HEK293 (cell line): ENCODE results near the gene ZNF593OS.
A peak's percentile ranks its signal among the peaks of the same experiment; 100 is the strongest.

Experiments
- EGR2 ChIP-seq: fragments of 450-650 bp; formaldehyde crosslinking; IDR thresholded peaks from 2 replicates; pipeline ENCODE4 v1.5.1; 2016; ENCODE audit warnings: low read depth, missing biosample characterization, missing genetic modification characterization
- HOXD13 ChIP-seq: sonication (generic); formaldehyde crosslinking; IDR thresholded peaks from 2 replicates; pipeline ENCODE4 v1.8.0; 2022; ENCODE audit warnings: missing genetic modification reagents, borderline replicate concordance
- PRDM1 ChIP-seq: fragments of 450-650 bp; formaldehyde crosslinking; IDR thresholded peaks from 2 replicates; pipeline ENCODE4; 2016; ENCODE audit warnings: missing biosample characterization, missing genetic modification characterization
- YY2 ChIP-seq: fragments of 450-650 bp; formaldehyde crosslinking; IDR thresholded peaks from 2 replicates; pipeline ENCODE4 v1.5.1; 2016; ENCODE audit warnings: missing biosample characterization, missing genetic modification characterization
- ZBTB10 ChIP-seq: fragments of 450-650 bp; formaldehyde crosslinking; IDR thresholded peaks from 2 replicates; pipeline ENCODE4 v1.5.1; 2016; ENCODE audit warnings: missing biosample characterization, missing genetic modification characterization
- ZBTB21 ChIP-seq: fragments of 450-650 bp; formaldehyde crosslinking; IDR thresholded peaks from 2 replicates; pipeline ENCODE4 v1.5.1; 2017; ENCODE audit warnings: missing biosample characterization, missing genetic modification characterization
- ZNF148 ChIP-seq: fragments of 450-650 bp; formaldehyde crosslinking; IDR thresholded peaks from 2 replicates; pipeline ENCODE4 v1.5.0; 2017; ENCODE audit warnings: missing biosample characterization, missing genetic modification characterization, borderline replicate concordance
- ZNF175 ChIP-seq: fragments of 450-650 bp; formaldehyde crosslinking; IDR thresholded peaks from 2 replicates; pipeline ENCODE4 v1.5.1; 2016; ENCODE audit warnings: missing biosample characterization, missing genetic modification characterization
- ZNF2 ChIP-seq: fragments of 450-650 bp; formaldehyde crosslinking; IDR thresholded peaks from 2 replicates; pipeline ENCODE4 v1.5.1; 2016; ENCODE audit warnings: missing biosample characterization, missing genetic modification characterization
- ZNF239 ChIP-seq: fragments of 450-650 bp; formaldehyde crosslinking; IDR thresholded peaks from 2 replicates; pipeline ENCODE4 v1.5.1; 2016; ENCODE audit warnings: missing biosample characterization, missing genetic modification characterization
- ZNF335 ChIP-seq: fragments of 450-650 bp; formaldehyde crosslinking; conservative IDR thresholded peaks from 2 replicates; pipeline ENCODE4 v1.5.1; 2016; ENCODE audit warnings: missing biosample characterization, missing genetic modification characterization
- ZNF423 ChIP-seq: fragments of 450-650 bp; formaldehyde crosslinking; IDR thresholded peaks from 2 replicates; pipeline ENCODE4 v1.5.1; 2016; ENCODE audit warnings: missing biosample characterization, missing genetic modification characterization
- ZNF433 ChIP-seq: fragments of 450-650 bp; formaldehyde crosslinking; IDR thresholded peaks from 2 replicates; pipeline ENCODE4 v1.5.1; 2016; ENCODE audit warnings: missing biosample characterization, missing genetic modification characterization, low read depth
- ZNF488 ChIP-seq: fragments of 450-650 bp; formaldehyde crosslinking; IDR thresholded peaks from 2 replicates; pipeline ENCODE4 v1.5.1; 2016; ENCODE audit warnings: missing biosample characterization, missing genetic modification characterization
- ZNF510 ChIP-seq: fragments of 450-650 bp; formaldehyde crosslinking; IDR thresholded peaks from 2 replicates; pipeline ENCODE4 v1.5.1; 2018; ENCODE audit warnings: mild to moderate bottlenecking, missing genetic modification characterization, missing biosample characterization; ENCODE audit not compliant: insufficient replicate concordance
- ZNF514 ChIP-seq: fragments of 450-650 bp; formaldehyde crosslinking; IDR thresholded peaks from 2 replicates; pipeline ENCODE4 v1.5.1; 2016; ENCODE audit warnings: missing biosample characterization, missing genetic modification characterization
- ZNF530 ChIP-seq: fragments of 450-650 bp; formaldehyde crosslinking; IDR thresholded peaks from 2 replicates; pipeline ENCODE4 v1.5.1; 2016; ENCODE audit warnings: low read depth, missing biosample characterization, missing genetic modification characterization
- ZNF623 ChIP-seq: fragments of 450-650 bp; formaldehyde crosslinking; IDR thresholded peaks from 2 replicates; pipeline ENCODE4 v1.5.1; 2016; ENCODE audit warnings: missing biosample characterization, missing genetic modification characterization
- ZNF629 ChIP-seq: fragments of 450-650 bp; formaldehyde crosslinking; IDR thresholded peaks from 2 replicates; pipeline ENCODE4 v1.5.1; 2017; ENCODE audit warnings: missing biosample characterization, missing genetic modification characterization
- ZNF660 ChIP-seq: fragments of 450-650 bp; IDR thresholded peaks from 2 replicates; pipeline ENCODE4 v1.5.1; 2018; ENCODE audit warnings: missing biosample characterization, mild to moderate bottlenecking, missing genetic modification characterization
- ZNF76 ChIP-seq: fragments of 450-650 bp; formaldehyde crosslinking; IDR thresholded peaks from 2 replicates; pipeline ENCODE4; 2016; ENCODE audit warnings: low read depth, missing biosample characterization, missing genetic modification characterization, borderline replicate concordance
- ZNF776 ChIP-seq: fragments of 450-650 bp; formaldehyde crosslinking; IDR thresholded peaks from 2 replicates; pipeline ENCODE4 v1.5.0; 2017; ENCODE audit warnings: missing biosample characterization, missing genetic modification characterization, borderline replicate concordance
- ZNF830 ChIP-seq: fragments of 450-650 bp; IDR thresholded peaks from 2 replicates; pipeline ENCODE4 v1.5.0; 2018; ENCODE audit warnings: missing biosample characterization, missing genetic modification characterization, low read depth, mild to moderate bottlenecking, moderate library complexity
- ZSCAN18 ChIP-seq: fragments of 450-650 bp; formaldehyde crosslinking; IDR thresholded peaks from 2 replicates; pipeline ENCODE4 v1.5.1; 2016; ENCODE audit warnings: missing biosample characterization, missing genetic modification characterization
- TF ChIP-seq, protein P1 (sequence below): fragments of 450-650 bp; formaldehyde crosslinking; optimal IDR thresholded peaks from 2 replicates; pipeline ENCODE3; 2016; ENCODE audit warnings: missing biosample characterization, mild to moderate bottlenecking, missing genetic modification characterization
- TF ChIP-seq, protein P2 (sequence below): fragments of 450-650 bp; formaldehyde crosslinking; IDR thresholded peaks from 2 replicates; pipeline ENCODE4 v1.5.1; 2016; ENCODE audit warnings: missing biosample characterization, missing genetic modification characterization
- TF ChIP-seq, protein P3 (sequence below): fragments of 450-650 bp; formaldehyde crosslinking; IDR thresholded peaks from 2 replicates; pipeline ENCODE4 v1.5.1; 2016; ENCODE audit warnings: missing biosample characterization, missing genetic modification characterization

ZNF593OS gene

DNA sequence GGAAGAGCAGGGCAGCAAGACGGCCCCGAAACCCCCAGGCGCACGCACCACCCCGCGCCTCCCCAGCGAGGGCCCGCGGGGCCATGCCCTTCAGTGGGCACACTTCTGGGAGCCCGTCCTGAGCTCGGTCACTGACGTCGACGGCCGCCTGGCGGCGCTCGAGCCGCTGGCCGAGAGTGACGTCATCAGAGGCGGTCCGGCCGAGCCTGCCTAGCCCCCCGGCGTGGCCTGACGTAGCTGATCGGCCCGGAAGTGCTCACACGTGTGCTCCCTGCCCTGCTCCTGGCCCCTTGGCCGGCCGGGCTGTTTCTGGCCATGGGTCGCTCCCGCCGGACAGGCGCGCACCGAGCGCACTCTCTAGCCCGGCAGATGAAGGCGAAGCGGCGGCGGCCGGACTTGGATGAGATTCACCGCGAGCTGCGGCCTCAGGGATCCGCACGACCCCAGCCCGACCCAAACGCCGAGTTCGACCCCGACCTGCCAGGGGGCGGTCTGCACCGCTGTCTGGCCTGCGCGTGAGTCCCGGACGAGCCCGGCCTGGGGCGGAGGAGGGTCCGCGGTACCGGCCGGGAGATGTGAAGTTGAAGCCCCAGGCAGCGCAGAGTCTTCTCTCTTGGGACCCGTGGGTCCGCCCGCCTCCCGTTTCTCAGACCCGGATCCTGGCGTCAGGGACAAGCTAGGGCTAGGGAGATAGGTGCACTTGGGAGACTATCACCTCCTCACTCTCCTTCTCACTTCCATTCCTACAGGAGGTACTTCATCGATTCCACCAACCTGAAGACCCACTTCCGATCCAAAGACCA lies 1.8 kb downstream of the ZNF593OS start, which contains the start of gene ZNF593 (continued):
- TF ChIP-seq, protein P1, sequence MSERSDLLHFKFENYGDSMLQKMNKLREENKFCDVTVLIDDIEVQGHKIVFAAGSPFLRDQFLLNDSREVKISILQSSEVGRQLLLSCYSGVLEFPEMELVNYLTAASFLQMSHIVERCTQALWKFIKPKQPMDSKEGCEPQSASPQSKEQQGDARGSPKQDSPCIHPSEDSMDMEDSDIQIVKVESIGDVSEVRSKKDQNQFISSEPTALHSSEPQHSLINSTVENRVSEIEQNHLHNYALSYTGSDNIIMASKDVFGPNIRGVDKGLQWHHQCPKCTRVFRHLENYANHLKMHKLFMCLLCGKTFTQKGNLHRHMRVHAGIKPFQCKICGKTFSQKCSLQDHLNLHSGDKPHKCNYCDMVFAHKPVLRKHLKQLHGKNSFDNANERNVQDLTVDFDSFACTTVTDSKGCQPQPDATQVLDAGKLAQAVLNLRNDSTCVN (tag by site-specific recombination): peak; percentile 86
- TF ChIP-seq ZBTB21 (tag by site-specific recombination) (peak; percentile 100), ZNF660 (tag by site-specific recombination) (peak; percentile 80), ZNF510 (tag by site-specific recombination) (no peak), ZNF488 (tag by site-specific recombination) (no peak), ZNF2 (peak; percentile 86), ZNF830 (tag by site-specific recombination) (no peak), EGR2 (tag by site-specific recombination) (no peak), YY2 (tag by site-specific recombination) (peak; percentile 66; the same call in 1 of the 2 replicates), ZNF239 (tag by site-specific recombination) (0 out of 2 replicates have a peak, but pooled peaks have one; percentile 27), ZNF433 (no peak), ZNF335 (tag by site-specific recombination) (peak; percentile 97), ZNF148 (tag by site-specific recombination) (peak; percentile 61; the same call in 1 of the 2 replicates), PRDM1 (tag by site-specific recombination) (no peak), ZNF76 (tag by site-specific recombination) (peak; percentile 75), ZBTB10 (tag by site-specific recombination) (peak; percentile 93), ZNF629 (tag by site-specific recombination) (peak; percentile 100), ZNF514 (no peak), ZNF776 (tag by site-specific recombination) (no peak), ZNF423 (tag by site-specific recombination) (peak; percentile 100), ZNF530 (tag by site-specific recombination) (no peak), HOXD13 (CRISPR knock-in tag) (no peak), ZNF175 (tag by site-specific recombination) (no peak), ZNF623 (tag by site-specific recombination) (no peak), ZSCAN18 (tag by site-specific recombination) (peak; percentile 54; the same call in 1 of the 2 replicates)
- TF ChIP-seq, protein P2, sequence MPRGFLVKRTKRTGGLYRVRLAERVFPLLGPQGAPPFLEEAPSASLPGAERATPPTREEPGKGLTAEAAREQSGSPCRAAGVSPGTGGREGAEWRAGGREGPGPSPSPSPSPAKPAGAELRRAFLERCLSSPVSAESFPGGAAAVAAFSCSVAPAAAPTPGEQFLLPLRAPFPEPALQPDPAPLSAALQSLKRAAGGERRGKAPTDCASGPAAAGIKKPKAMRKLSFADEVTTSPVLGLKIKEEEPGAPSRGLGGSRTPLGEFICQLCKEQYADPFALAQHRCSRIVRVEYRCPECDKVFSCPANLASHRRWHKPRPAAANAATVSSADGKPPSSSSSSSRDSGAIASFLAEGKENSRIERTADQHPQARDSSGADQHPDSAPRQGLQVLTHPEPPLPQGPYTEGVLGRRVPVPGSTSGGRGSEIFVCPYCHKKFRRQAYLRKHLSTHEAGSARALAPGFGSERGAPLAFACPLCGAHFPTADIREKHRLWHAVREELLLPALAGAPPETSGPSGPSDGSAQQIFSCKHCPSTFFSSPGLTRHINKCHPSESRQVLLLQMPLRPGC: peak; percentile 89
- TF ChIP-seq, protein P3, sequence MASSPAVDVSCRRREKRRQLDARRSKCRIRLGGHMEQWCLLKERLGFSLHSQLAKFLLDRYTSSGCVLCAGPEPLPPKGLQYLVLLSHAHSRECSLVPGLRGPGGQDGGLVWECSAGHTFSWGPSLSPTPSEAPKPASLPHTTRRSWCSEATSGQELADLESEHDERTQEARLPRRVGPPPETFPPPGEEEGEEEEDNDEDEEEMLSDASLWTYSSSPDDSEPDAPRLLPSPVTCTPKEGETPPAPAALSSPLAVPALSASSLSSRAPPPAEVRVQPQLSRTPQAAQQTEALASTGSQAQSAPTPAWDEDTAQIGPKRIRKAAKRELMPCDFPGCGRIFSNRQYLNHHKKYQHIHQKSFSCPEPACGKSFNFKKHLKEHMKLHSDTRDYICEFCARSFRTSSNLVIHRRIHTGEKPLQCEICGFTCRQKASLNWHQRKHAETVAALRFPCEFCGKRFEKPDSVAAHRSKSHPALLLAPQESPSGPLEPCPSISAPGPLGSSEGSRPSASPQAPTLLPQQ: peak; percentile 83
